Panc1 (cell line): ENCODE results near the gene BBS9.

Source experiments
- SIN3A ChIP-seq: IDR thresholded peaks from 2 replicates; pipeline ENCODE4 v1.6.1; 2012; ENCODE audit warnings: low read depth, mild to moderate bottlenecking, low read length, moderate library complexity, borderline replicate concordance; ENCODE audit not compliant: insufficient read depth
- TCF7L2 ChIP-seq: IDR thresholded peaks from 2 replicates; pipeline ENCODE4 v1.6.1; 2011; ENCODE audit warnings: mild to moderate bottlenecking, low read depth, low read length, inconsistent platforms
- TF ChIP-seq, protein P1 (sequence below): fragments of 450-650 bp; IDR thresholded peaks from 2 replicates; pipeline ENCODE4 v1.5.1; 2017; ENCODE audit warnings: mild to moderate bottlenecking
- TF ChIP-seq, protein P2 (sequence below), 2 experiments: IDR thresholded peaks; 2 replicates each; pipeline ENCODE4 v1.6.1; 2011 to 2012; ENCODE audit warnings: low read depth in 2 of 2, control low read depth in 1 of 2, low read length in 1 of 2, mild to moderate bottlenecking in 1 of 2, moderate library complexity in 1 of 2; ENCODE audit not compliant: insufficient read depth in 1 of 2

DNA sequence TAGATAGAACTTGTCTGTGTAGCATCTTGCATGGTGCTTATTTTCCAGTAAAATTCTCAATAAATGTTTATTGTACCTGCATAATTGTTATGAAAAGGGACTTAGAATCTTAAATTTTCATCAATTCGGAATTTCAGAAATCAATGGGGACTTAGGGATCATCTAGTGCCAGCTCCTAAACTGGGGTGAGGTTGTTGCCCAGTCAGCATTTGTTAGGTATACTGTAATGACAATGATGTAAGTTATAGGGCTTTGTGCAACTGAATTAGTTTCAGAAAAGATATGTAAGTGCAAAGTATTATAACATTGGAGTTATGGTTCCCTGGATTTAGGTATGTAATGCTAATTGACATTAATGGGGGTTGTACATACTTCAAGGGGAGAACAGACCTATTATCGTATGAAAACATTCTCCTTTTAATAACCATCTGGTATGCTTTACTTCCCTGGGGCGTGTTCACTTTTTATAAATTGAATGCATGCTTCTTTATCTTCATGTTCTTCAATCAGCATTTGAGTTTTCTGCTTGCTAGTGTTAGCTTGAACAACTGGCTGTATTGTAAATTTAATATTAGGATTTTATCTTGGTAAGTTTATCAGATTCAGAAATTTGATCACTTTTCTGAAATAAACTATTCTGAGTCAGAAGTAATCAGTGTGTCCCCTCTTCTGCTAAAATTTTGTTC is 270.3 kb downstream of the BBS9 start:
- TF ChIP-seq, protein P1, sequence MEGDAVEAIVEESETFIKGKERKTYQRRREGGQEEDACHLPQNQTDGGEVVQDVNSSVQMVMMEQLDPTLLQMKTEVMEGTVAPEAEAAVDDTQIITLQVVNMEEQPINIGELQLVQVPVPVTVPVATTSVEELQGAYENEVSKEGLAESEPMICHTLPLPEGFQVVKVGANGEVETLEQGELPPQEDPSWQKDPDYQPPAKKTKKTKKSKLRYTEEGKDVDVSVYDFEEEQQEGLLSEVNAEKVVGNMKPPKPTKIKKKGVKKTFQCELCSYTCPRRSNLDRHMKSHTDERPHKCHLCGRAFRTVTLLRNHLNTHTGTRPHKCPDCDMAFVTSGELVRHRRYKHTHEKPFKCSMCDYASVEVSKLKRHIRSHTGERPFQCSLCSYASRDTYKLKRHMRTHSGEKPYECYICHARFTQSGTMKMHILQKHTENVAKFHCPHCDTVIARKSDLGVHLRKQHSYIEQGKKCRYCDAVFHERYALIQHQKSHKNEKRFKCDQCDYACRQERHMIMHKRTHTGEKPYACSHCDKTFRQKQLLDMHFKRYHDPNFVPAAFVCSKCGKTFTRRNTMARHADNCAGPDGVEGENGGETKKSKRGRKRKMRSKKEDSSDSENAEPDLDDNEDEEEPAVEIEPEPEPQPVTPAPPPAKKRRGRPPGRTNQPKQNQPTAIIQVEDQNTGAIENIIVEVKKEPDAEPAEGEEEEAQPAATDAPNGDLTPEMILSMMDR = no peak
- TF ChIP-seq, protein P2, sequence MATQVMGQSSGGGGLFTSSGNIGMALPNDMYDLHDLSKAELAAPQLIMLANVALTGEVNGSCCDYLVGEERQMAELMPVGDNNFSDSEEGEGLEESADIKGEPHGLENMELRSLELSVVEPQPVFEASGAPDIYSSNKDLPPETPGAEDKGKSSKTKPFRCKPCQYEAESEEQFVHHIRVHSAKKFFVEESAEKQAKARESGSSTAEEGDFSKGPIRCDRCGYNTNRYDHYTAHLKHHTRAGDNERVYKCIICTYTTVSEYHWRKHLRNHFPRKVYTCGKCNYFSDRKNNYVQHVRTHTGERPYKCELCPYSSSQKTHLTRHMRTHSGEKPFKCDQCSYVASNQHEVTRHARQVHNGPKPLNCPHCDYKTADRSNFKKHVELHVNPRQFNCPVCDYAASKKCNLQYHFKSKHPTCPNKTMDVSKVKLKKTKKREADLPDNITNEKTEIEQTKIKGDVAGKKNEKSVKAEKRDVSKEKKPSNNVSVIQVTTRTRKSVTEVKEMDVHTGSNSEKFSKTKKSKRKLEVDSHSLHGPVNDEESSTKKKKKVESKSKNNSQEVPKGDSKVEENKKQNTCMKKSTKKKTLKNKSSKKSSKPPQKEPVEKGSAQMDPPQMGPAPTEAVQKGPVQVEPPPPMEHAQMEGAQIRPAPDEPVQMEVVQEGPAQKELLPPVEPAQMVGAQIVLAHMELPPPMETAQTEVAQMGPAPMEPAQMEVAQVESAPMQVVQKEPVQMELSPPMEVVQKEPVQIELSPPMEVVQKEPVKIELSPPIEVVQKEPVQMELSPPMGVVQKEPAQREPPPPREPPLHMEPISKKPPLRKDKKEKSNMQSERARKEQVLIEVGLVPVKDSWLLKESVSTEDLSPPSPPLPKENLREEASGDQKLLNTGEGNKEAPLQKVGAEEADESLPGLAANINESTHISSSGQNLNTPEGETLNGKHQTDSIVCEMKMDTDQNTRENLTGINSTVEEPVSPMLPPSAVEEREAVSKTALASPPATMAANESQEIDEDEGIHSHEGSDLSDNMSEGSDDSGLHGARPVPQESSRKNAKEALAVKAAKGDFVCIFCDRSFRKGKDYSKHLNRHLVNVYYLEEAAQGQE (IDR thresholded peaks at IDR 0.05; ENCODE audit: insufficient read depth in 1 of 2, low read depth in 2 of 2, low read length in 1 of 2) = no peak
- TF ChIP-seq TCF7L2 = no peak
- TF ChIP-seq SIN3A = no peak
